Mesendoderm (in vitro differentiated cells): ENCODE measurements around the gene ANO6.

Experiments used
- DNase-seq: peaks from one replicate; pipeline ENCODE4 v3.0.0; 2013
- H2AK5ac ChIP-seq: 2 replicates; pipeline ENCODE4 v1.6.1; 2013; ENCODE audit warnings: low read length, inconsistent platforms
- H2BK120ac ChIP-seq: 2 replicates; pipeline ENCODE4 v1.6.1; 2013; ENCODE audit warnings: low read depth, mild to moderate bottlenecking, low read length, moderate library complexity, mixed read lengths
- H2BK15ac ChIP-seq: replicated peaks from 2 replicates; pipeline ENCODE4 v1.6.1; 2013; ENCODE audit warnings: low read depth, mild to moderate bottlenecking, moderate library complexity
- H2BK5ac ChIP-seq: 2 replicates; pipeline ENCODE4 v1.6.1; 2013; ENCODE audit warnings: low read length, inconsistent platforms
- H3K18ac ChIP-seq: 2 replicates; pipeline ENCODE4 v1.6.1; 2013; ENCODE audit warnings: mild to moderate bottlenecking, low read length, mixed read lengths
- H3K23ac ChIP-seq: one replicate; pipeline ENCODE4 v1.6.1; 2013; ENCODE audit warnings: low read length
- H3K27ac ChIP-seq: 2 replicates; pipeline ENCODE4 v1.5.1; 2013; ENCODE audit warnings: low read depth, mild to moderate bottlenecking, inconsistent platforms, low read length, moderate library complexity
- H3K27me3 ChIP-seq: 2 replicates; pipeline ENCODE4 v1.6.1; 2013; ENCODE audit warnings: low read length, control low read depth, mild to moderate bottlenecking, inconsistent platforms; ENCODE audit not compliant: insufficient read depth, poor library complexity
- H3K36me3 ChIP-seq: 2 replicates; pipeline ENCODE4 v1.6.1; 2013; ENCODE audit warnings: low read length, inconsistent platforms; ENCODE audit not compliant: control insufficient read depth, insufficient read depth
- H3K4ac ChIP-seq: one replicate; pipeline ENCODE4 v1.6.1; 2013; ENCODE audit warnings: low read depth, mild to moderate bottlenecking, low read length, moderate library complexity
- H3K4me1 ChIP-seq: 2 replicates; pipeline ENCODE4 v1.6.1; 2013; ENCODE audit warnings: low read depth, low read length, inconsistent platforms; ENCODE audit not compliant: control insufficient read depth
- H3K4me2 ChIP-seq: 2 replicates; pipeline ENCODE4 v1.6.1; 2013; ENCODE audit warnings: low read length
- H3K4me3 ChIP-seq: 2 replicates; pipeline ENCODE4 v1.5.1; 2013; ENCODE audit warnings: mild to moderate bottlenecking, low read length
- H3K56ac ChIP-seq: one replicate; pipeline ENCODE4 v1.6.1; 2013; ENCODE audit warnings: low read length
- H3K79me1 ChIP-seq: 2 replicates; pipeline ENCODE4 v1.6.1; 2013; ENCODE audit warnings: low read length, inconsistent platforms
- H3K79me2 ChIP-seq: 2 replicates; pipeline ENCODE4 v1.6.1; 2013; ENCODE audit warnings: mild to moderate bottlenecking, low read length; ENCODE audit not compliant: control insufficient read depth, insufficient read depth
- H3K9ac ChIP-seq: 2 replicates; pipeline ENCODE4 v1.6.1; 2013; ENCODE audit warnings: low read length, inconsistent platforms
- H4K5ac ChIP-seq: one replicate; pipeline ENCODE4 v1.6.1; 2013; ENCODE audit warnings: low read length
- H4K8ac ChIP-seq: one replicate; pipeline ENCODE4 v1.6.1; 2013; ENCODE audit warnings: low read depth, mild to moderate bottlenecking, control low read depth, low read length, moderate library complexity
- WGBS: extraction: QIAGEN DNeasy Blood & Tissue Kit; methylation state at CpG from one replicate; pipeline ENCODE4 v1.1.7; 2013; ENCODE audit warnings: low lambda C conversion rate, missing lambda C conversion rate; ENCODE audit not compliant: insufficient coverage; ENCODE audit errors: extremely low coverage; 5-methylcytosine and 5-hydroxymethylcytosine counted together

ANO6 gene

GRCh38 chr12:45342848-45343247 lies 127.0 kb downstream of the ANO6 start:
- no CpG with 5 or more reads among the region's 2 CpGs for WGBS
- Histone ChIP-seq H3K4me2 (no peak overlapping the region), H2AK5ac (no peak overlapping the region), H2BK15ac (no peak overlapping the region), H3K56ac (no peak overlapping the region), H3K4me1 (no peaks in the 10 kb centered on the region), H4K8ac (no peak overlapping the region), H3K9ac (no peak overlapping the region), H3K27me3 (no peaks in the 10 kb centered on the region), H4K5ac (no peak overlapping the region), H3K23ac (no peak overlapping the region), H3K36me3 (no peaks in the 10 kb centered on the region), H3K4ac (no peak overlapping the region), H3K4me3 (no peak overlapping the region), H3K79me1 (no peaks in the 10 kb centered on the region), H3K18ac (no peak overlapping the region), H2BK5ac (no peak overlapping the region), H3K27ac (no peak overlapping the region), H2BK120ac (no peak overlapping the region), H3K79me2 (no peaks in the 10 kb centered on the region)
- no peak for DNase-seq

GRCh38 chr12:45343269-45344051 lies 127.6 kb downstream of the ANO6 start:
- Histone ChIP-seq H3K23ac (no peak overlapping the region), H3K4me1 (no peaks in the 10 kb centered on the region), H2BK5ac (no peak overlapping the region), H3K27ac (no peak overlapping the region), H3K18ac (no peak overlapping the region), H3K4me3 (no peak overlapping the region), H3K79me1 (no peaks in the 10 kb centered on the region), H4K5ac (no peak overlapping the region), H3K4me2 (no peak overlapping the region), H3K36me3 (no peaks in the 10 kb centered on the region), H3K9ac (no peak overlapping the region), H3K27me3 (no peaks in the 10 kb centered on the region), H3K56ac (no peak overlapping the region), H3K4ac (no peak overlapping the region), H3K79me2 (no peaks in the 10 kb centered on the region), H2BK120ac (no peak overlapping the region), H4K8ac (no peak overlapping the region), H2AK5ac (no peak overlapping the region), H2BK15ac (no peak overlapping the region)
- no CpG with 5 or more reads among the region's 6 CpGs for WGBS
- peak; percentile 55 for DNase-seq

DNA sequence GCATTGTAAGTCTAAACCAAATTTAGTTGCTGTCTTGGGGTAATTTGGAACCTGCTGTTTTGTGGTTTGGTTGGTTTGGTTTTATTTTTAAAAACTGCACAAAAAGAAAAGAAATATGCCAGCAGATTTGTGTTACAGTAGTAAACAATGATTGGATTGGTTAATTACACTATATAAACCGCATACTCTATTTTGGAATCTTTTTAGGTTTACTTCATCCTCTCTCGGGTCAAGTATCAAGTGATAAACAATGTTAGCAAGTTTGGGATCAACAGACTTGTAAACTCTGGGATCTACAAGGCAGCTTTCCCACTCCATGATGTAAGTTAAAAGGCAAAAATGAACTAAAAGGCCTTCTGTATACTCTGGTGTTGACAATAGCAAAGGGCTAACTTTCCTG lies 132.4 kb downstream of the ANO6 start:
- Histone ChIP-seq H3K4ac (no peak overlapping the region), H3K4me1 (no peaks in the 10 kb centered on the region), H3K4me2 (no peak overlapping the region), H4K8ac (no peak overlapping the region), H3K9ac (no peak overlapping the region), H3K23ac (no peak overlapping the region), H3K18ac (no peak overlapping the region), H3K27me3 (no peaks in the 10 kb centered on the region), H3K4me3 (no peak overlapping the region), H3K36me3 (peaks cover 2% of the 10 kb centered on the region), H2BK5ac (no peak overlapping the region), H2BK120ac (no peak overlapping the region), H2BK15ac (no peak overlapping the region), H3K27ac (no peak overlapping the region), H3K79me2 (no peaks in the 10 kb centered on the region), H3K56ac (no peak overlapping the region), H2AK5ac (no peak overlapping the region), H3K79me1 (no peaks in the 10 kb centered on the region), H4K5ac (no peak overlapping the region)
- DNase-seq = no peak
- WGBS = no CpG with 5 or more reads among the region's 2 CpGs

- Histone ChIP-seq H3K4me1 (no peaks in the 10 kb centered on the region), H3K79me1 (no peaks in the 10 kb centered on the region), H2BK5ac (no peak overlapping the region), H3K23ac (no peak overlapping the region), H4K5ac (no peak overlapping the region), H3K4me2 (no peak overlapping the region), H3K4me3 (no peak overlapping the region), H3K18ac (no peak overlapping the region), H3K27me3 (no peaks in the 10 kb centered on the region), H3K9ac (no peak overlapping the region), H3K36me3 (peaks cover 2% of the 10 kb centered on the region), H3K56ac (no peak overlapping the region), H2AK5ac (no peak overlapping the region), H3K27ac (no peak overlapping the region), H2BK120ac (no peak overlapping the region), H2BK15ac (no peak overlapping the region), H3K79me2 (no peaks in the 10 kb centered on the region), H3K4ac (no peak overlapping the region), H4K8ac (no peak overlapping the region)
- DNase-seq = no peak
- no CpG with 5 or more reads among the region's 1 CpG for WGBS
Observed at GRCh38 chr12:45348986-45349385, 133.1 kb downstream of the ANO6 start.

DNA sequence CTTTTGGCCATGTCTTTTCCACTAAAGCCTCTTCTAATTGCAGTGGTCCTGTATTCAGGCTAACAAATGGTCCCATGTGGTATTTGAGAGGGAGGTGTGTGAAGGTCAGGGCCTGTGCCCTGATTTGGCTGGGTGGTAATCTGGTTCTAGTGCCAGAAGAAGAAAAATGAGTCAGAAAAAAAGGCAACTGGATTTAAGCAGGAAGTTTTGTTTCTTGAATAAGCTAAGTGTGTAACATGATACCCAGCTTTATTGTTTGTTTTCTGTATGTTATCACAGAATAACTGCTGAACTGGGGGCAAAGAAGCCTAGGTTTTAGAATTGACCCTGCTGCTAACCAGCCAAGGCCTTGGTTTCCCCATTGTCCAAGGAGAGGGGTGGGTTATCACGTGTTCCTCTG lies 134.0 kb downstream of the ANO6 start:
- no CpG with 5 or more reads among the region's 1 CpG for WGBS

DNA sequence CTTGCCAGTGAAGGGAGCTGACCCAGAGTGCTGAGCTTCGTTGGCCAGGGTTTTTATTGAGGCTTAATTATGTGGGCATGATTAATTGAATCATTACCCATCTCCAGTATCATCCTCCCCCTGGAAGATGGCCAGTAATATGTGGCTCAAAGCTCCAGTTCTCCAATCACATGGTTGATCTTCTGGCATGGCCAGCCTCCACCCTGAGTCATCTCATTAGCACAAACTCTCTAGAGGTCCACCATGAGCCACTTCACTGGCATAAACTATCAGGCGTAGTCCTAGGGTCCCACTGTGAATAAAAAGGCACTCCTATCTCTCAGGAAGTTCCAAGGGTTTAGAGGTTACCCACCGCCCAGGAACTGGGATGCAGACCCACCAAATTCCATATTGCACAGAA lies 135.0 kb downstream of the ANO6 start:
- Histone ChIP-seq H3K36me3 (peaks cover 2% of the 10 kb centered on the region), H3K4me2 (no peak overlapping the region), H2BK5ac (no peak overlapping the region), H2BK15ac (no peak overlapping the region), H3K79me2 (no peaks in the 10 kb centered on the region), H4K8ac (no peak overlapping the region), H3K9ac (no peak overlapping the region), H2AK5ac (no peak overlapping the region), H2BK120ac (no peak overlapping the region), H3K18ac (no peak overlapping the region), H3K27me3 (no peaks in the 10 kb centered on the region), H3K4ac (no peak overlapping the region), H3K4me1 (no peaks in the 10 kb centered on the region), H4K5ac (no peak overlapping the region), H3K23ac (no peak overlapping the region), H3K56ac (no peak overlapping the region), H3K27ac (no peak overlapping the region), H3K4me3 (no peak overlapping the region), H3K79me1 (no peaks in the 10 kb centered on the region)
- WGBS = no CpG with 5 or more reads among the region's 3 CpGs
- no peak for DNase-seq

More for the DNA sequence above, 134.0 kb downstream of the ANO6 start:
- H3K4me1 ChIP-seq = no peaks in the 10 kb centered on the region
- no peak overlapping the region for H3K4me3 ChIP-seq
- no peak overlapping the region for H4K5ac ChIP-seq
- no peak overlapping the region for H2BK120ac ChIP-seq
- no peaks in the 10 kb centered on the region for H3K79me1 ChIP-seq
- no peak overlapping the region for H3K18ac ChIP-seq
- no peak overlapping the region for H3K9ac ChIP-seq
- no peak overlapping the region for H3K56ac ChIP-seq
- H3K27ac ChIP-seq = no peak overlapping the region
- no peak overlapping the region for H2AK5ac ChIP-seq
- H4K8ac ChIP-seq = no peak overlapping the region
- H3K4ac ChIP-seq = no peak overlapping the region
- H3K4me2 ChIP-seq = no peak overlapping the region
- peaks cover 2% of the 10 kb centered on the region for H3K36me3 ChIP-seq
- no peak overlapping the region for H3K23ac ChIP-seq
- H3K79me2 ChIP-seq = no peaks in the 10 kb centered on the region
- no peak for DNase-seq
- no peaks in the 10 kb centered on the region for H3K27me3 ChIP-seq
- no peak overlapping the region for H2BK5ac ChIP-seq
- no peak overlapping the region for H2BK15ac ChIP-seq
